Tibial nerve (tissue), 4 donors: ENCODE results near the gene C14orf93. TPM values are rescaled to one million over a fixed set of nuclear protein-coding genes. Genes with fewer than 3 reads are reported as not detected.

Experiments
- DNase-seq, 2 donors: peaks; one replicate each; pipeline ENCODE4 v3.0.0-alpha.2; 2019; ENCODE audit warnings: low spot score in 2 of 2
- H3K27ac ChIP-seq, 4 donors: fragments of 200-600 bp; sonication (generic) in 3 of 4; one replicate each; pipeline ENCODE4 v1.5.1; 2017 to 2019; ENCODE audit warnings: mild to moderate bottlenecking in 1 of 4
- H3K27me3 ChIP-seq, 2 donors: fragments of 200-600 bp; sonication (generic) in 1 of 2; one replicate each; pipeline versions ENCODE4 v1.5.1 to v1.6.0; 2017 to 2019
- H3K36me3 ChIP-seq, 3 donors: fragments of 200-600 bp; sonication (generic); one replicate each; pipeline ENCODE4 v1.5.1; 2018 to 2019
- H3K4me1 ChIP-seq, 4 donors: fragments of 200-600 bp; sonication (generic) in 3 of 4; one replicate each; pipeline ENCODE4 v1.5.1; 2017 to 2019
- H3K4me3 ChIP-seq, 4 donors: fragments of 200-600 bp; sonication (generic) in 3 of 4; one replicate each; pipeline ENCODE4 v1.5.1; 2017 to 2019; ENCODE audit warnings: mild to moderate bottlenecking in 1 of 4, moderate library complexity in 1 of 4
- H3K9me3 ChIP-seq, 4 donors: fragments of 200-600 bp; sonication (generic) in 3 of 4; one replicate each; pipeline ENCODE4 v1.5.1; 2017 to 2019
- CTCF ChIP-seq, 5 experiments: fragments of 200-600 bp in 3 of 5; fragments of 450-650 bp in 2 of 5; sonication (generic) in 3 of 5; IDR thresholded peaks; one replicate each; pipeline ENCODE4 v1.5.1; 2016 to 2019; ENCODE audit warnings: antibody characterized with exemption in 5 of 5, mild to moderate bottlenecking in 3 of 5, moderate library complexity in 2 of 5
- EP300 ChIP-seq, 2 donors: sonication (generic); formaldehyde crosslinking; IDR thresholded peaks; one replicate each; pipeline ENCODE4 v1.6.1; 2017; ENCODE audit warnings: antibody characterized with exemption in 2 of 2, mild to moderate bottlenecking in 1 of 2
- POLR2A ChIP-seq, 2 donors: fragments of 450-650 bp; IDR thresholded peaks; one replicate each; pipeline ENCODE4 v1.6.1; 2017; ENCODE audit warnings: antibody characterized with exemption in 2 of 2, mild to moderate bottlenecking in 2 of 2, moderate library complexity in 2 of 2
- WGBS, 2 donors: methylation state at CpG; one replicate each; pipeline ENCODE4 v1.1.5; 2018; 5-methylcytosine and 5-hydroxymethylcytosine counted together
- total RNA-seq, 4 donors: library from RNA; depleted of rRNA; stranded (reverse); fragments of >200 nt; gene quantifications; one replicate each; pipeline ENCODE4 v1.1.0, GENCODE V29; 2016

C14orf93 gene
- total RNA-seq, 4 donors from 2014 or later: 8.4 to 18.6 (median 9.5) TPM

GRCh38 chr14:22980672-22981089, 29.3 kb downstream of the C14orf93 start:
- no peak for DNase-seq

GRCh38 chr14:22979748-22980392, 30.1 kb downstream of the C14orf93 start:
- Histone ChIP-seq H3K27ac (peak overlapping the region; percentile 76 to 94 (median 86)), H3K36me3 (peaks cover 0 to 6% (median 0%) of the 10 kb centered on the region in 3 donors), H3K4me1 (peaks cover 0 to 74% (median 17%) of the 10 kb centered on the region in 4 donors), H3K9me3 (no peaks in the 10 kb centered on the region), H3K4me3 (peak overlapping the region in 3 of 4 donors; percentile 66 to 86 (median 86)), H3K27me3 (no peaks in the 10 kb centered on the region)
- TF ChIP-seq CTCF (IDR thresholded peaks at IDR 0.05): no peak
- no peak for TF ChIP-seq EP300 (IDR thresholded peaks at IDR 0.05)
- no peak for TF ChIP-seq POLR2A (IDR thresholded peaks at IDR 0.05)
- 45 to 49% methylated on average over 8 of the region's 8 CpGs for WGBS, 2 donors
- no peak for DNase-seq

More at GRCh38 chr14:22980672-22981089, 29.3 kb downstream of the C14orf93 start:
- Histone ChIP-seq H3K36me3 (peaks cover 0 to 4% (median 0%) of the 10 kb centered on the region in 3 donors), H3K4me3 (peak overlapping the region; percentile 66 to 86 (median 80)), H3K27me3 (no peaks in the 10 kb centered on the region), H3K9me3 (no peaks in the 10 kb centered on the region), H3K27ac (peak overlapping the region; percentile 76 to 94 (median 86)), H3K4me1 (peaks cover 0 to 71% (median 17%) of the 10 kb centered on the region in 4 donors)
- 0% methylated on average over 8 to 13 of the region's 41 CpGs for whole genome bisulfite sequencing, 2 donors
- TF ChIP-seq POLR2A (IDR thresholded peaks at IDR 0.05): no peak
- no peak for TF ChIP-seq CTCF (IDR thresholded peaks at IDR 0.05)
- TF ChIP-seq EP300 (IDR thresholded peaks at IDR 0.05): no peak

- H3K4me3 ChIP-seq: no peak overlapping the region
- DNase-seq: no peak
- 45 to 58% methylated on average over 5 of the region's 5 CpGs for WGBS, 2 donors
These were observed 30.8 kb downstream of the C14orf93 start for GRCh38 chr14:22978981-22979671.

GRCh38 chr14:22978487-22978837, 31.5 kb downstream of the C14orf93 start:
- no peak overlapping the region for H3K4me3 ChIP-seq
- no peak for DNase-seq
- TF ChIP-seq CTCF (IDR thresholded peaks at IDR 0.05) (no peak), EP300 (IDR thresholded peaks at IDR 0.05) (no peak), POLR2A (IDR thresholded peaks at IDR 0.05) (no peak)
- H3K9me3 ChIP-seq: no peaks in the 10 kb centered on the region
- peak overlapping the region in 3 of 4 donors; percentile 34 to 94 (median 90) for H3K27ac ChIP-seq
- H3K36me3 ChIP-seq: peaks cover 0 to 15% (median 0%) of the 10 kb centered on the region in 3 donors
- H3K4me1 ChIP-seq: peaks cover 0 to 83% (median 17%) of the 10 kb centered on the region in 4 donors
- H3K27me3 ChIP-seq: no peaks in the 10 kb centered on the region
- 55 to 61% methylated on average over 3 of the region's 3 CpGs for WGBS, 2 donors

More at GRCh38 chr14:22978981-22979671, 30.8 kb downstream of the C14orf93 start:
- Histone ChIP-seq H3K4me1 (peaks cover 0 to 82% (median 17%) of the 10 kb centered on the region in 4 donors), H3K27ac (peak overlapping the region in 3 of 4 donors; percentile 34 to 94 (median 90)), H3K36me3 (peaks cover 0 to 13% (median 0%) of the 10 kb centered on the region in 3 donors), H3K9me3 (no peaks in the 10 kb centered on the region), H3K27me3 (no peaks in the 10 kb centered on the region)
- TF ChIP-seq EP300 (IDR thresholded peaks at IDR 0.05) (no peak), CTCF (IDR thresholded peaks at IDR 0.05) (no peak), POLR2A (IDR thresholded peaks at IDR 0.05) (no peak)
